CD4-positive, CD25-positive, alpha-beta regulatory T cell (primary cell): Measurements from ENCODE around the gene PIP5KL1. TPM values are rescaled to one million over a fixed set of nuclear protein-coding genes. Genes with fewer than 3 reads are reported as not detected.

ENCODE experiments used
- ATAC-seq, 2 donors: fragments of 150-1000 bp; cut with Tn5 transposase; one replicate each; pipeline ENCODE4 v1.10.0; 2021; ENCODE audit warnings: low read depth in 2 of 2, moderate number of reproducible peaks in 2 of 2, moderate library complexity in 1 of 2
- DNase-seq, 3 donors: peaks; one replicate each; pipeline versions ENCODE4 v3.0.0 to v3.0.0-alpha.2; 2012 to 2022; ENCODE audit warnings: mixed read lengths in 1 of 3
- H3K27ac ChIP-seq: one replicate; pipeline ENCODE4 v1.7.0; 2013; ENCODE audit warnings: mild to moderate bottlenecking, low read length; ENCODE audit not compliant: insufficient read depth, poor library complexity, severe bottlenecking
- H3K27me3 ChIP-seq: one replicate; pipeline ENCODE4 v1.7.0; 2013; ENCODE audit warnings: low read length; ENCODE audit not compliant: control insufficient read depth, insufficient read depth
- H3K36me3 ChIP-seq: one replicate; pipeline ENCODE4 v1.7.0; 2013; ENCODE audit warnings: mild to moderate bottlenecking, low read length, moderate library complexity; ENCODE audit not compliant: control insufficient read depth, insufficient read depth
- H3K4me1 ChIP-seq: 2 replicates; pipeline ENCODE4 v1.7.0; 2013; ENCODE audit warnings: mild to moderate bottlenecking, low read length; ENCODE audit not compliant: insufficient read depth, control insufficient read depth, poor library complexity, severe bottlenecking
- H3K4me3 ChIP-seq: one replicate; pipeline ENCODE4 v1.7.0; 2013; ENCODE audit warnings: low read depth, mild to moderate bottlenecking, low read length, moderate library complexity
- H3K9me3 ChIP-seq, 2 experiments: 1 replicate in 1 of 2; 2 replicates in 1 of 2; pipeline ENCODE4 v1.7.0; 2013; ENCODE audit warnings: low read length in 2 of 2, mild to moderate bottlenecking in 1 of 2, moderate library complexity in 1 of 2; ENCODE audit not compliant: control insufficient read depth in 2 of 2
- H3K27ac Mint-ChIP-seq, 3 donors: one replicate each; pipeline ENCODE4 v1.8.0; 2020 to 2022; ENCODE audit warnings: mild to moderate bottlenecking in 3 of 3, mixed read lengths in 3 of 3, moderate library complexity in 2 of 3
- H3K27me3 Mint-ChIP-seq: one replicate; pipeline ENCODE4 v1.8.0; 2022; ENCODE audit warnings: mild to moderate bottlenecking, mixed read lengths
- H3K36me3 Mint-ChIP-seq: one replicate; pipeline ENCODE4 v1.8.0; 2020; ENCODE audit warnings: mixed read lengths
- H3K4me1 Mint-ChIP-seq, 4 donors: one replicate each; pipeline ENCODE4 v1.8.0; 2020 to 2022; ENCODE audit warnings: mixed read lengths in 4 of 4, mild to moderate bottlenecking in 1 of 4
- H3K4me3 Mint-ChIP-seq, 4 donors: one replicate each; pipeline ENCODE4 v1.8.0; 2020 to 2022; ENCODE audit warnings: mild to moderate bottlenecking in 4 of 4, mixed read lengths in 4 of 4, moderate library complexity in 3 of 4
- H3K9me3 Mint-ChIP-seq, 7 donors: one replicate each; pipeline ENCODE4 v1.8.0; 2020 to 2022; ENCODE audit warnings: mixed read lengths in 7 of 7, mild to moderate bottlenecking in 3 of 7, moderate library complexity in 2 of 7
- polyA plus RNA-seq, 4 donors: library from polyadenylated mRNA; unstranded; fragments of 300-500 nt; fragmentation: Illumina TruSeq; gene quantifications; one replicate each; pipeline ENCODE4 v1.2.3, GENCODE V29; 2021
- total RNA-seq: library from RNA; stranded (reverse); gene quantifications from one replicate; pipeline ENCODE4 v1.2.3, GENCODE V29; 2022

PIP5KL1 gene
- total and polyA plus RNA-seq, 5 donors from 2014 or later = 0.22 to 3.3 (median 0.94) TPM; not detected in 1

GRCh38 chr9:127910613-127911205 lies 19.9 kb downstream of the PIP5KL1 start:
- H3K4me3 Mint-ChIP-seq = peak overlapping the region; percentile 36 to 91 (median 76)
- Histone ChIP-seq H3K4me3 (no peak overlapping the region), H3K9me3 (no peaks in the 10 kb centered on the region), H3K36me3 (peaks cover 7% of the 10 kb centered on the region), H3K27me3 (no peaks in the 10 kb centered on the region), H3K27ac (peak overlapping the region; percentile 73), H3K4me1 (peaks cover 61% of the 10 kb centered on the region)
- no peaks in the 10 kb centered on the region for H3K9me3 Mint-ChIP-seq
- H3K4me1 Mint-ChIP-seq = peaks cover 4 to 65% (median 28%) of the 10 kb centered on the region in 4 donors
- peaks cover 21% of the 10 kb centered on the region for H3K36me3 Mint-ChIP-seq
- ATAC-seq (no peak), DNase-seq (peak in 1 of 3 donors; percentile 39)
- no peaks in the 10 kb centered on the region for H3K27me3 Mint-ChIP-seq
- peak overlapping the region; percentile 94 to 98 (median 95) for H3K27ac Mint-ChIP-seq

GRCh38 chr9:127909839-127910273 lies 20.7 kb downstream of the PIP5KL1 start:
- Histone ChIP-seq H3K27me3 (no peaks in the 10 kb centered on the region), H3K4me3 (no peak overlapping the region), H3K27ac (peak overlapping the region; percentile 73), H3K4me1 (peaks cover 61% of the 10 kb centered on the region), H3K9me3 (no peaks in the 10 kb centered on the region), H3K36me3 (peaks cover 7% of the 10 kb centered on the region)
- ATAC-seq = no peak
- peak overlapping the region in 1 of 4 donors; percentile 32 for H3K4me3 Mint-ChIP-seq
- H3K27ac Mint-ChIP-seq = peak overlapping the region in 1 of 3 donors; percentile 71
- peaks cover 4 to 65% (median 31%) of the 10 kb centered on the region in 4 donors for H3K4me1 Mint-ChIP-seq
- DNase-seq = no peak
- no peaks in the 10 kb centered on the region for H3K27me3 Mint-ChIP-seq
- no peaks in the 10 kb centered on the region for H3K9me3 Mint-ChIP-seq
- H3K36me3 Mint-ChIP-seq = peaks cover 21% of the 10 kb centered on the region

DNA sequence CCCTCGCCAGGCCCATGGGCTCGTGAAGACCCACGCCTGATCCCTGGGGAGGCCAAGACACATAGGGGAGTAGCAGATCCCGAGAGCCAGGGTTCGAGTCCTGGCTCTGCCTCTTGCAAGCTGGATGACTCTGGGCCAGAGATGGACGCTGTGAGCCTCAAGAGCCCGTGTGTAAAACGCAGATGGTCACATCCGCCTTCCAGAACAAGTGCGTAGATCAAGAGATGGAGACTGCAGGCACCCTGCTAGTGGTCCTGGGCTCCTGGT lies 22.0 kb downstream of the PIP5KL1 start:
- DNase-seq (no peak), ATAC-seq (no peak)
- Mint-ChIP-seq H3K36me3 (peaks cover 17% of the 10 kb centered on the region), H3K4me3 (no peak overlapping the region), H3K27me3 (no peaks in the 10 kb centered on the region), H3K9me3 (no peaks in the 10 kb centered on the region), H3K27ac (peak overlapping the region in 2 of 3 donors; percentile 44 to 100), H3K4me1 (peaks cover 4 to 67% (median 35%) of the 10 kb centered on the region in 4 donors)
- Histone ChIP-seq H3K27ac (peak overlapping the region; percentile 23), H3K4me1 (peaks cover 68% of the 10 kb centered on the region), H3K9me3 (no peaks in the 10 kb centered on the region), H3K27me3 (no peaks in the 10 kb centered on the region), H3K36me3 (peaks cover 3% of the 10 kb centered on the region), H3K4me3 (no peak overlapping the region)

DNA sequence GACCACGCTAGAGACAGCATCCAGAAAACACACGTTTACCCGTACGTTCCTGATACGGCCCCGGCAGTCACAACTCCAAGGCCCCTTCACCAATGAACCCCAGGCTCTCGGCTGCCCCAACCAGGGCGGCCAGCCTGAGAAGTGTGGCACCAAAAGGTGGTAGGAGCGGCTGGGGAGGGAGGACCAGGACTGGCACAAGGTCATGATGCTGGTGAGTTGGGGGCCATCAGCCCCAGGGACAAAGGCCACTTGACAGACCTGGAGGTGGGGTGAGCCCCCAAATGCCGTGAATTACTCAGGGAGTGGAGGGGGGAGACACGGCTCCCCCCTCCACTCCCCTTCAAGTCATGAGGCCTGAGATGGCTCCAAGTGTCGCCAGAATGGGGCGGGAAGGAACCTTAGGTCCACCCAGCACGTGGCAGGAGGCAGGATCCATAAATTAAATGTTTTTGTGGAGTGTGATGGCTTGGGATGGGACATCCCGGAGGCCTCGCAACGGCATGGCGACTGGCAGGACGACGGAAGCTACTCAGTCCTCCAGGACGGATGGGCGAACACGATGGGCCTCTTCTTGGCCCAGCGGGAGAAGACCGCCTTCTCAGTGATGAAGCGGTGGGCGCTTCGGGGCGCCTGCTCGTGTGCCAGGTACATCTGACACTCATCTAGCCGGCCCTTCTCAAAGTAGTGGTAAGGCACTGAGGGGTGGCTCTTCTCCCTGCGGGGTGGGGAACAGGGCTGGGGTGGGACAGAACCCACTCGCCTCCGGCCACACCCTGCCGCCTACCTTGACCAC lies 22.5 kb downstream of the PIP5KL1 start:
- ATAC-seq (no peak), DNase-seq (no peak)
- H3K9me3 ChIP-seq = no peaks in the 10 kb centered on the region
- peak overlapping the region; percentile 98 for H3K27ac ChIP-seq
- H3K36me3 ChIP-seq = peaks cover 3% of the 10 kb centered on the region
- Mint-ChIP-seq H3K27ac (peak overlapping the region; percentile 84 to 100 (median 100)), H3K4me3 (no peak overlapping the region), H3K4me1 (peaks cover 4 to 70% (median 38%) of the 10 kb centered on the region in 4 donors), H3K9me3 (no peaks in the 10 kb centered on the region), H3K27me3 (no peaks in the 10 kb centered on the region), H3K36me3 (peaks cover 16% of the 10 kb centered on the region)
- no peak overlapping the region for H3K4me3 ChIP-seq
- H3K27me3 ChIP-seq = no peaks in the 10 kb centered on the region
- peaks cover 73% of the 10 kb centered on the region for H3K4me1 ChIP-seq

- Histone ChIP-seq H3K4me1 (peaks cover 68% of the 10 kb centered on the region), H3K4me3 (peak overlapping the region; percentile 89), H3K27ac (peak overlapping the region; percentile 98)
Observed at GRCh38 chr9:127905788-127906191, 24.8 kb downstream of the PIP5KL1 start.

GRCh38 chr9:127905004-127905728 lies 25.4 kb downstream of the PIP5KL1 start:
- Histone ChIP-seq H3K9me3 (no peaks in the 10 kb centered on the region), H3K27ac (peak overlapping the region; percentile 98), H3K36me3 (no peaks in the 10 kb centered on the region), H3K4me1 (peaks cover 63% of the 10 kb centered on the region), H3K27me3 (no peaks in the 10 kb centered on the region), H3K4me3 (peak overlapping the region; percentile 89)
- H3K36me3 Mint-ChIP-seq = no peaks in the 10 kb centered on the region
- DNase-seq (peak; percentile 49 to 86 (median 57)), ATAC-seq (peak; percentile 49 to 52)
- peak overlapping the region; percentile 89 to 97 (median 95) for H3K4me3 Mint-ChIP-seq
- peak overlapping the region; percentile 100 for H3K27ac Mint-ChIP-seq
- H3K27me3 Mint-ChIP-seq = no peaks in the 10 kb centered on the region
- H3K4me1 Mint-ChIP-seq = peaks cover 4 to 64% (median 27%) of the 10 kb centered on the region in 4 donors
- no peaks in the 10 kb centered on the region for H3K9me3 Mint-ChIP-seq

More at GRCh38 chr9:127905788-127906191, 24.8 kb downstream of the PIP5KL1 start:
- H3K9me3 Mint-ChIP-seq = no peaks in the 10 kb centered on the region
- Histone ChIP-seq H3K9me3 (no peaks in the 10 kb centered on the region), H3K36me3 (no peaks in the 10 kb centered on the region), H3K27me3 (no peaks in the 10 kb centered on the region)
- H3K27me3 Mint-ChIP-seq = no peaks in the 10 kb centered on the region
- ATAC-seq = peak; percentile 59 to 69
- peak overlapping the region; percentile 100 for H3K27ac Mint-ChIP-seq
- H3K4me1 Mint-ChIP-seq = peaks cover 4 to 69% (median 31%) of the 10 kb centered on the region in 4 donors
- H3K36me3 Mint-ChIP-seq = peaks cover 1% of the 10 kb centered on the region
- peak overlapping the region; percentile 89 to 97 (median 95) for H3K4me3 Mint-ChIP-seq
- DNase-seq = peak; percentile 67 to 85 (median 74)

- ATAC-seq = no peak
- Histone ChIP-seq H3K27me3 (no peaks in the 10 kb centered on the region), H3K27ac (peak overlapping the region; percentile 98), H3K4me3 (peak overlapping the region; percentile 89), H3K9me3 (no peaks in the 10 kb centered on the region), H3K4me1 (peaks cover 63% of the 10 kb centered on the region), H3K36me3 (no peaks in the 10 kb centered on the region)
- no peaks in the 10 kb centered on the region for H3K9me3 Mint-ChIP-seq
- H3K27ac Mint-ChIP-seq = peak overlapping the region; percentile 100
- peaks cover 4 to 67% (median 27%) of the 10 kb centered on the region in 4 donors for H3K4me1 Mint-ChIP-seq
- no peak for DNase-seq
- no peaks in the 10 kb centered on the region for H3K36me3 Mint-ChIP-seq
- no peaks in the 10 kb centered on the region for H3K27me3 Mint-ChIP-seq
- peak overlapping the region; percentile 89 to 97 (median 95) for H3K4me3 Mint-ChIP-seq
Observed at GRCh38 chr9:127904561-127905003, 26.0 kb downstream of the PIP5KL1 start.
